ENCODE data around the gene CSMD2. TPM values are rescaled to one million over a fixed set of nuclear protein-coding genes. Genes with fewer than 3 reads are reported as not detected.

CSMD2 gene
- total and polyA plus RNA-seq, 2 donors (not counting 1 experiment from before 2014, with no cell fraction given): 2.2 to 7.6 TPM

DNA sequence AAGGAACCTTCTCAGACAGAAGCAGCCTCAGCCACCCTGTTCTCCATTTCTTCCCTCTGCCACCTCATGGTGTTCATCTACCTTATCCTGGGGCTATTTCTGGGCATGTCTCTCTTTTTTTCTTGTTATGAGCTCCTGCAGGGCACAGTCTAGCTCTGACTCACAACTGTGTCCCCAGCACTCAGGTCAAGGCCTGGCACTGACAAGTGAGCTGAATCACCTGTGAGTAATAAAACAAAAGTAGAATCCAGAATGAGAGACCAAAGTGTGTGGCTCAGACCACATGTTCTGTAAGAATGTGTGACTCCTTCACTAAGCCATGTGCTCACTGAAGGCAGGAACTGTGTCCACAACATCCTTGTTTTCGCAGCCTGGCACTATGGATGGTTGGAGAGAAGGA, 34.9 kb upstream of the CSMD2 start:
- Histone ChIP-seq H3K36me3 (ENCODE audit: control insufficient read depth, insufficient read depth, low read length) (no peaks in the 10 kb centered on the region), H3K27ac (ENCODE audit: insufficient read depth, low read length) (no peak overlapping the region), H3K9me3 (ENCODE audit: control insufficient read depth, insufficient read depth, low read depth, low read length) (no peaks in the 10 kb centered on the region), H3K4me3 (replicated peaks in 1 of 4; ENCODE audit: control extremely low read depth in 1 of 4, insufficient read depth in 1 of 4, low read depth in 3 of 4, low read length in 4 of 4) (no peak overlapping the region), H3K27me3 (ENCODE audit: control insufficient read depth, insufficient read depth, low read length) (no peaks in the 10 kb centered on the region), H3K4me1 (ENCODE audit: control insufficient read depth, extremely low read depth, insufficient read depth, low read length) (no peaks in the 10 kb centered on the region), H3K79me2 (ENCODE audit: control insufficient read depth, insufficient read depth, low read length) (no peaks in the 10 kb centered on the region), H4K20me1 (ENCODE audit: control insufficient read depth, extremely low read depth, insufficient read depth, low read length) (no peaks in the 10 kb centered on the region), H2AFZ (ENCODE audit: low read length) (no peak overlapping the region), H3K9ac (ENCODE audit: insufficient read depth, low read length) (no peak overlapping the region), H3K4me2 (ENCODE audit: extremely low read depth, insufficient read depth, low read length) (no peak overlapping the region)
- TF ChIP-seq, protein P1, sequence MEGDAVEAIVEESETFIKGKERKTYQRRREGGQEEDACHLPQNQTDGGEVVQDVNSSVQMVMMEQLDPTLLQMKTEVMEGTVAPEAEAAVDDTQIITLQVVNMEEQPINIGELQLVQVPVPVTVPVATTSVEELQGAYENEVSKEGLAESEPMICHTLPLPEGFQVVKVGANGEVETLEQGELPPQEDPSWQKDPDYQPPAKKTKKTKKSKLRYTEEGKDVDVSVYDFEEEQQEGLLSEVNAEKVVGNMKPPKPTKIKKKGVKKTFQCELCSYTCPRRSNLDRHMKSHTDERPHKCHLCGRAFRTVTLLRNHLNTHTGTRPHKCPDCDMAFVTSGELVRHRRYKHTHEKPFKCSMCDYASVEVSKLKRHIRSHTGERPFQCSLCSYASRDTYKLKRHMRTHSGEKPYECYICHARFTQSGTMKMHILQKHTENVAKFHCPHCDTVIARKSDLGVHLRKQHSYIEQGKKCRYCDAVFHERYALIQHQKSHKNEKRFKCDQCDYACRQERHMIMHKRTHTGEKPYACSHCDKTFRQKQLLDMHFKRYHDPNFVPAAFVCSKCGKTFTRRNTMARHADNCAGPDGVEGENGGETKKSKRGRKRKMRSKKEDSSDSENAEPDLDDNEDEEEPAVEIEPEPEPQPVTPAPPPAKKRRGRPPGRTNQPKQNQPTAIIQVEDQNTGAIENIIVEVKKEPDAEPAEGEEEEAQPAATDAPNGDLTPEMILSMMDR (conservative IDR thresholded peaks at IDR 0.05 in 1 of 2, IDR thresholded peaks at IDR 0.05 in 1 of 2; ENCODE audit: low read depth in 1 of 2, low read length in 2 of 2): no peak
- TF ChIP-seq EZH2 (IDR thresholded peaks at IDR 0.05; ENCODE audit: low read length, missing control alignments): no peak
- DNase-seq (ENCODE audit: low read depth in 2 of 2): peak in 1 of 2 donors; percentile 82

DNA sequence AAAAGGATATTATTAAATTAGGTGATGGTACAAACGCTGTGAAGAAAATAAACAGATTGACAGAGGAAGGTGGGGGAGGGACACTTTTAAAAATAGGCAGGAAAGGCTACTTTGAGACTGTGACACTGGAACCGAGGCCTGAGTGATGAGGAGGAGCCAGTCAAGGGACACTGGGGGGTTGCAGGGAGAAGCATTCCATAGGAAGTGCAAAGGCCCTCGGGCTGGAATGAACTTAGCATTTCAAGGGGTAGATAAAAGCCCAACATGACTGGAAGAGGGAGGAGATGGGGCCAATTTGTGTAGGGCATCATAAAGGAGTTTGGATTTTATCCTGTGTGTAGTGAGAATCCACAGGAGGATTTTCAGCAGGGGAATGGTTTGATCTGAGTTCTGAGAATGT, 27.6 kb upstream of the CSMD2 start:
- Histone ChIP-seq H4K20me1 (ENCODE audit: control insufficient read depth, extremely low read depth, insufficient read depth, low read length) (no peaks in the 10 kb centered on the region), H3K9me3 (ENCODE audit: control insufficient read depth, insufficient read depth, low read depth, low read length) (no peaks in the 10 kb centered on the region), H3K27me3 (ENCODE audit: control insufficient read depth, insufficient read depth, low read length) (no peaks in the 10 kb centered on the region), H3K4me2 (ENCODE audit: extremely low read depth, insufficient read depth, low read length) (no peak overlapping the region), H2AFZ (ENCODE audit: low read length) (no peak overlapping the region), H3K36me3 (ENCODE audit: control insufficient read depth, insufficient read depth, low read length) (no peaks in the 10 kb centered on the region), H3K4me3 (replicated peaks in 1 of 4; ENCODE audit: control extremely low read depth in 1 of 4, insufficient read depth in 1 of 4, low read depth in 3 of 4, low read length in 4 of 4) (no peak overlapping the region), H3K9ac (ENCODE audit: insufficient read depth, low read length) (no peak overlapping the region), H3K4me1 (ENCODE audit: control insufficient read depth, extremely low read depth, insufficient read depth, low read length) (no peaks in the 10 kb centered on the region), H3K79me2 (ENCODE audit: control insufficient read depth, insufficient read depth, low read length) (no peaks in the 10 kb centered on the region), H3K27ac (ENCODE audit: insufficient read depth, low read length) (no peak overlapping the region)
- TF ChIP-seq EZH2 (IDR thresholded peaks at IDR 0.05; ENCODE audit: low read length, missing control alignments): no peak
- TF ChIP-seq, protein P1 (conservative IDR thresholded peaks at IDR 0.05 in 1 of 2, IDR thresholded peaks at IDR 0.05 in 1 of 2; ENCODE audit: low read depth in 1 of 2, low read length in 2 of 2): no peak
- no peak for DNase-seq (ENCODE audit: low read depth in 2 of 2)

DNA sequence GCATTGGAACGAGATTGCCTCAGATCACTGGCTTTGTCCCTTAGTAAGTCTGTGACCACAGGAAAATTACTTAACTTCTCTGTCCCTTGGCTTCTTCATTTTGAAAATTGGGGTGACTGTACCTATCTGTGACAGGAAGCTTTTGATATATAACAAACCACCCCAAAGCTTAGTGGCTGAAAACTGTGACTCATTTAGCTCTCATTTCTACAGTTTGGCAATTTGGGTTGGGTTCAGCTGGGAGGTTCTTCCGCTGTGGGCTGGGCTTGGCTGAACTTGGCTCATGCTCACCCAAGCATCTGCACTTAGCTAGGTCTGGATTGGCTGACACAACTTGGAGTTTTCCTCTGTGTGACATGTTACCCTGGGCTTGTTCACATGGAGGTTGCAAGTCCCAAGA, 25.7 kb upstream of the CSMD2 start:
- Histone ChIP-seq H3K36me3 (ENCODE audit: control insufficient read depth, insufficient read depth, low read length) (no peaks in the 10 kb centered on the region), H4K20me1 (ENCODE audit: control insufficient read depth, extremely low read depth, insufficient read depth, low read length) (no peaks in the 10 kb centered on the region), H3K27ac (ENCODE audit: insufficient read depth, low read length) (no peak overlapping the region), H3K27me3 (ENCODE audit: control insufficient read depth, insufficient read depth, low read length) (no peaks in the 10 kb centered on the region), H3K9me3 (ENCODE audit: control insufficient read depth, insufficient read depth, low read depth, low read length) (no peaks in the 10 kb centered on the region), H3K79me2 (ENCODE audit: control insufficient read depth, insufficient read depth, low read length) (no peaks in the 10 kb centered on the region), H3K4me3 (replicated peaks in 1 of 4; ENCODE audit: control extremely low read depth in 1 of 4, insufficient read depth in 1 of 4, low read depth in 3 of 4, low read length in 4 of 4) (no peak overlapping the region), H3K9ac (ENCODE audit: insufficient read depth, low read length) (no peak overlapping the region), H2AFZ (ENCODE audit: low read length) (no peak overlapping the region), H3K4me2 (ENCODE audit: extremely low read depth, insufficient read depth, low read length) (no peak overlapping the region), H3K4me1 (ENCODE audit: control insufficient read depth, extremely low read depth, insufficient read depth, low read length) (no peaks in the 10 kb centered on the region)
- DNase-seq (ENCODE audit: low read depth in 2 of 2): no peak
- TF ChIP-seq, protein P1 (conservative IDR thresholded peaks at IDR 0.05 in 1 of 2, IDR thresholded peaks at IDR 0.05 in 1 of 2; ENCODE audit: low read depth in 1 of 2, low read length in 2 of 2): no peak
- TF ChIP-seq EZH2 (IDR thresholded peaks at IDR 0.05; ENCODE audit: low read length, missing control alignments): no peak
